GM19395 (cell line): ENCODE data around the gene DDX52.
"Not testable (repeated sequence)": the region's sequence is repeated elsewhere in the genome, so short reads cannot be mapped to it uniquely, and the experiment has no call there.

Source experiments
- ATAC-seq: cut with Tn5 transposase; IDR thresholded peaks from one replicate; pipeline ENCODE4 v1.9.1; 2021; ENCODE audit warnings: mild to moderate bottlenecking, moderate library complexity; ENCODE audit not compliant: unreplicated experiment

Gene DDX52

GRCh38 chr17:37643118-37643766, at the start of gene DDX52:
Gene DDX52, minus strand, starts transcription at chr17:37643446. Its CDS starts 26 bp downstream, at chr17:37643420.
- ATAC-seq = peak; percentile 89

GRCh38 chr17:37691807-37692206, 48.6 kb upstream of the DDX52 start:
- no peak for ATAC-seq

GRCh38 chr17:37689317-37689716, 46.1 kb upstream of the DDX52 start:
- ATAC-seq = no peak

GRCh38 chr17:37683454-37683984, 40.3 kb upstream of the DDX52 start:
- ATAC-seq = no peak

- no peak for ATAC-seq
These were observed 38.8 kb upstream of the DDX52 start for GRCh38 chr17:37682007-37682406.

- ATAC-seq = not testable (repeated sequence)
These were observed 36.7 kb upstream of the DDX52 start for GRCh38 chr17:37679995-37680394.

- ATAC-seq = no peak
These were observed 34.8 kb upstream of the DDX52 start for GRCh38 chr17:37678036-37678435.

GRCh38 chr17:37677021-37677420, 33.8 kb upstream of the DDX52 start:
- ATAC-seq = no peak

GRCh38 chr17:37676115-37676925, 33.1 kb upstream of the DDX52 start:
- no peak for ATAC-seq

GRCh38 chr17:37674511-37674910, 31.3 kb upstream of the DDX52 start:
- no peak for ATAC-seq

- ATAC-seq = no peak
These were observed 30.1 kb upstream of the DDX52 start for GRCh38 chr17:37673386-37673785.

GRCh38 chr17:37672548-37673078, 29.4 kb upstream of the DDX52 start:
- no peak for ATAC-seq

GRCh38 chr17:37671824-37672547, 28.7 kb upstream of the DDX52 start:
- no peak for ATAC-seq

GRCh38 chr17:37671028-37671823, 28.0 kb upstream of the DDX52 start:
- ATAC-seq = no peak

GRCh38 chr17:37667039-37667438, 23.8 kb upstream of the DDX52 start:
- no peak for ATAC-seq

GRCh38 chr17:37664214-37664613, 21.0 kb upstream of the DDX52 start:
- no peak for ATAC-seq

- ATAC-seq = no peak
These were observed 19.1 kb upstream of the DDX52 start for GRCh38 chr17:37662353-37662752.

GRCh38 chr17:37661400-37662014, 18.3 kb upstream of the DDX52 start:
- no peak for ATAC-seq

GRCh38 chr17:37659925-37660324, 16.7 kb upstream of the DDX52 start:
- ATAC-seq = no peak

GRCh38 chr17:37657202-37657601, 14.0 kb upstream of the DDX52 start:
- no peak for ATAC-seq
